K562 (cell line): ENCODE results near the gene USP24. TPM values are rescaled to one million over a fixed set of nuclear protein-coding genes. Genes with fewer than 3 reads are reported as not detected.

Source experiments
- ASH1L ChIP-seq: fragments of 450-650 bp; IDR thresholded peaks from 2 replicates; pipeline ENCODE4 v1.6.1; 2018; ENCODE audit warnings: borderline replicate concordance, mild to moderate bottlenecking, low read depth; ENCODE audit not compliant: partially characterized antibody
- BCOR ChIP-seq: fragments of 450-650 bp; IDR thresholded peaks from 2 replicates; pipeline ENCODE4 v1.6.1; 2016
- BHLHE40 ChIP-seq: IDR thresholded peaks from 2 replicates; pipeline ENCODE4 v1.6.1; 2011; ENCODE audit warnings: low read length, improper control_type of control experiment
- CBFA2T2 ChIP-seq: fragments of 450-650 bp; conservative IDR thresholded peaks from 2 replicates; pipeline ENCODE4 v1.6.1; 2017; ENCODE audit warnings: mild to moderate bottlenecking
- CBX1 ChIP-seq: sonication (generic); IDR thresholded peaks from 2 replicates; pipeline ENCODE4 v1.6.1; 2016; ENCODE audit warnings: antibody characterized with exemption, low read depth, mild to moderate bottlenecking
- GTF2E2 ChIP-seq: fragments of 200-800 bp; sonication (Bioruptor generic); IDR thresholded peaks from 2 replicates; pipeline ENCODE4 v1.6.1; 2016; ENCODE audit warnings: missing genetic modification characterization, missing compliant biosample characterization
- JUND ChIP-seq, 2 experiments: IDR thresholded peaks; 2 replicates in 1 of 2; 3 replicates in 1 of 2; pipeline ENCODE4 v1.6.1; 2011; ENCODE audit warnings: borderline replicate concordance in 2 of 2, low read depth in 2 of 2, low read length in 2 of 2, improper control_type of control experiment in 1 of 2, missing biosample characterization in 1 of 2, missing genetic modification characterization in 1 of 2, missing genetic modification reagents in 1 of 2
- KAT8 ChIP-seq: fragments of 450-650 bp; IDR thresholded peaks from 2 replicates; pipeline ENCODE4 v1.6.1; 2016; ENCODE audit warnings: low read depth, mild to moderate bottlenecking
- MECOM ChIP-seq: fragments of 250-450 bp; sonication (Bioruptor Pico); IDR thresholded peaks from 2 replicates; pipeline ENCODE4 v1.8.0; 2022; ENCODE audit warnings: inconsistent platforms
- NBN ChIP-seq: fragments of 450-650 bp; IDR thresholded peaks from 2 replicates; pipeline ENCODE4 v1.6.1; 2016; ENCODE audit warnings: low read depth, mild to moderate bottlenecking
- NR2C1 ChIP-seq, 2 experiments: fragments of 450-650 bp; IDR thresholded peaks; 2 replicates each; pipeline ENCODE4 v1.6.1; 2017; ENCODE audit warnings: mild to moderate bottlenecking in 2 of 2, antibody characterized with exemption in 1 of 2, inconsistent platforms in 1 of 2, missing compliant biosample characterization in 1 of 2, missing genetic modification characterization in 1 of 2
- RAD51 ChIP-seq: fragments of 450-650 bp; IDR thresholded peaks from 2 replicates; pipeline ENCODE4 v1.7.1; 2016; ENCODE audit warnings: low read depth, mild to moderate bottlenecking, borderline replicate concordance
- RNF219 ChIP-seq: fragments of 250-450 bp; sonication (Bioruptor Pico); IDR thresholded peaks from 2 replicates; pipeline ENCODE4 v1.5.0; 2022; ENCODE audit warnings: mild to moderate bottlenecking
- STAG1 ChIP-seq: sonication (generic); formaldehyde crosslinking; IDR thresholded peaks from 2 replicates; pipeline ENCODE4 v1.5.0; 2020; ENCODE audit warnings: missing genetic modification reagents, borderline replicate concordance
- TCF3 ChIP-seq: sonication (generic); formaldehyde crosslinking; IDR thresholded peaks from 2 replicates; pipeline ENCODE4 v1.4.0; 2020; ENCODE audit warnings: mild to moderate bottlenecking, missing genetic modification reagents
- ZKSCAN3 ChIP-seq: fragments of 250-450 bp; sonication (Bioruptor Pico); IDR thresholded peaks from 2 replicates; pipeline ENCODE4 v1.4.0; 2020
- ZNF143 ChIP-seq: sonication (generic); formaldehyde crosslinking; IDR thresholded peaks from 2 replicates; pipeline ENCODE4 v1.9.0; 2022; ENCODE audit warnings: mild to moderate bottlenecking, missing genetic modification reagents
- ZNF584 ChIP-seq: fragments of 200-800 bp; sonication (Bioruptor generic); IDR thresholded peaks from 2 replicates; pipeline ENCODE4 v1.6.1; 2016; ENCODE audit warnings: low read depth, mild to moderate bottlenecking, missing genetic modification characterization, missing compliant biosample characterization
- polyA plus RNA-seq, 8 experiments: library from polyadenylated mRNA; depleted of rRNA in 4 of 8; stranded (reverse) in 5 of 8; unstranded in 3 of 8; fragments of >200 nt; fragmentation: Nextera tagmentation in 2 of 8; fragmentation: Illumina TruSeq in 1 of 8; extraction: Ambion mirVana in 2 of 8; extraction: Trizol in 1 of 8; gene quantifications; 2 replicates each; pipeline versions ENCODE4 v1.2.1 to v1.2.3, GENCODE V29; 2011 to 2014; ENCODE audit warnings: inconsistent platforms in 1 of 8, missing spikeins in 1 of 8
- total RNA-seq, 7 experiments: library from RNA; depleted of rRNA in 6 of 7; stranded (reverse); fragments of >200 nt in 6 of 7; fragmentation: Illumina TruSeq in 2 of 7; extraction: Trizol in 2 of 7; gene quantifications; 2 replicates each; pipeline versions ENCODE4 v1.2.1 to v1.2.3, GENCODE V29; 2011 to 2021; ENCODE audit warnings: low replicate concordance in 1 of 7
- TF ChIP-seq, protein P1 (sequence below): sonication (generic); formaldehyde crosslinking; IDR thresholded peaks from 2 replicates; pipeline ENCODE4 v1.5.0; 2020; ENCODE audit warnings: missing genetic modification reagents
- TF ChIP-seq, protein P2 (sequence below): sonication (generic); formaldehyde crosslinking; IDR thresholded peaks from 2 replicates; pipeline ENCODE4 v1.8.1; 2023; ENCODE audit warnings: mild to moderate bottlenecking, missing genetic modification reagents
- TF ChIP-seq, protein P3 (sequence below): fragments of 450-650 bp; IDR thresholded peaks from 2 replicates; pipeline ENCODE4 v1.6.1; 2018; ENCODE audit warnings: mild to moderate bottlenecking, low read depth; ENCODE audit not compliant: partially characterized antibody
- TF ChIP-seq, protein P4 (sequence below), 2 experiments: fragments of 450-650 bp in 1 of 2; sonication (generic) in 1 of 2; formaldehyde crosslinking; conservative IDR thresholded peaks; 2 replicates each; pipeline versions ENCODE4 v1.4.0 to v1.8.1; 2020 to 2022; ENCODE audit warnings: mild to moderate bottlenecking in 1 of 2, missing genetic modification reagents in 1 of 2

USP24 gene
- total and polyA plus RNA-seq, 9 of the 15 experiments (the other 6 are each of a cell fraction or from before 2014, with no cell fraction given): 7.7 to 62.6 (median 36.8) TPM

DNA sequence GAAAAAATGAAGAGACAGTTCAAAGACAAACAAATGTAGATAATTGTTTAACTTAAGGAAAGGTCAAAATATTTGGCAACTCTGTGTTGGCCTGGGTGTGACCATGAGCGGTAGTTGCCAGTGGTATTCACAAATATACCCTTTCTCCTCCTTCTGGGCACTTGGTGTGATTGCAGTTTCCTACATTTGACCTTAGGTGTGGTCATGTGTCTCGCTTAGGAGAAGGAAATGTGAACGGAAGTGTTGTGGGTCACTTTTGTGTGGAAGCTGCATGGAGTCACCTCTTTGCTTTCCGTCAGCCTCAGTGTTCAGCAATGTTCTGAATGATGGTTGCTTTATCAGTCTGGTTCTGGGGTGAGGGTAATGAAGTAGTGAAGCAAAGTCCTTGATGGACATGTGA is 179.3 kb downstream of the USP24 start (continued):
- TF ChIP-seq ASH1L (no peak), JUND (IDR thresholded peaks at IDR 0.05; ENCODE audit: borderline replicate concordance, low read depth, low read length) (peak; percentile 27; the same call in 1 of the 2 replicates), JUND (tag; IDR thresholded peaks at IDR 0.05; ENCODE audit: borderline replicate concordance, low read depth, low read length) (no peak), MECOM (CRISPR knock-in tag) (no peak), STAG1 (no peak), TCF3 (no peak), ZNF584 (peak; percentile 62; the same call in 1 of the 2 replicates), RAD51 (no peak; the same call in 1 of the 2 replicates), NBN (no peak), BCOR (no peak), CBX1 (no peak), ZNF143 (CRISPR knock-in tag) (no peak), NR2C1 (IDR thresholded peaks at IDR 0.05) (peak; percentile 76), NR2C1 (tag; IDR thresholded peaks at IDR 0.05) (peak; percentile 71), BHLHE40 (no peak), CBFA2T2 (no peak), ZKSCAN3 (no peak), RNF219 (no peak), KAT8 (no peak), GTF2E2 (no peak)
- TF ChIP-seq, protein P1, sequence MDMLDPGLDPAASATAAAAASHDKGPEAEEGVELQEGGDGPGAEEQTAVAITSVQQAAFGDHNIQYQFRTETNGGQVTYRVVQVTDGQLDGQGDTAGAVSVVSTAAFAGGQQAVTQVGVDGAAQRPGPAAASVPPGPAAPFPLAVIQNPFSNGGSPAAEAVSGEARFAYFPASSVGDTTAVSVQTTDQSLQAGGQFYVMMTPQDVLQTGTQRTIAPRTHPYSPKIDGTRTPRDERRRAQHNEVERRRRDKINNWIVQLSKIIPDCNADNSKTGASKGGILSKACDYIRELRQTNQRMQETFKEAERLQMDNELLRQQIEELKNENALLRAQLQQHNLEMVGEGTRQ (CRISPR knock-in tag): peak; percentile 54
- TF ChIP-seq, protein P2, sequence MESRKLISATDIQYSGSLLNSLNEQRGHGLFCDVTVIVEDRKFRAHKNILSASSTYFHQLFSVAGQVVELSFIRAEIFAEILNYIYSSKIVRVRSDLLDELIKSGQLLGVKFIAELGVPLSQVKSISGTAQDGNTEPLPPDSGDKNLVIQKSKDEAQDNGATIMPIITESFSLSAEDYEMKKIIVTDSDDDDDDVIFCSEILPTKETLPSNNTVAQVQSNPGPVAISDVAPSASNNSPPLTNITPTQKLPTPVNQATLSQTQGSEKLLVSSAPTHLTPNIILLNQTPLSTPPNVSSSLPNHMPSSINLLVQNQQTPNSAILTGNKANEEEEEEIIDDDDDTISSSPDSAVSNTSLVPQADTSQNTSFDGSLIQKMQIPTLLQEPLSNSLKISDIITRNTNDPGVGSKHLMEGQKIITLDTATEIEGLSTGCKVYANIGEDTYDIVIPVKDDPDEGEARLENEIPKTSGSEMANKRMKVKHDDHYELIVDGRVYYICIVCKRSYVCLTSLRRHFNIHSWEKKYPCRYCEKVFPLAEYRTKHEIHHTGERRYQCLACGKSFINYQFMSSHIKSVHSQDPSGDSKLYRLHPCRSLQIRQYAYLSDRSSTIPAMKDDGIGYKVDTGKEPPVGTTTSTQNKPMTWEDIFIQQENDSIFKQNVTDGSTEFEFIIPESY (CRISPR knock-in tag): no peak
- TF ChIP-seq, protein P3, sequence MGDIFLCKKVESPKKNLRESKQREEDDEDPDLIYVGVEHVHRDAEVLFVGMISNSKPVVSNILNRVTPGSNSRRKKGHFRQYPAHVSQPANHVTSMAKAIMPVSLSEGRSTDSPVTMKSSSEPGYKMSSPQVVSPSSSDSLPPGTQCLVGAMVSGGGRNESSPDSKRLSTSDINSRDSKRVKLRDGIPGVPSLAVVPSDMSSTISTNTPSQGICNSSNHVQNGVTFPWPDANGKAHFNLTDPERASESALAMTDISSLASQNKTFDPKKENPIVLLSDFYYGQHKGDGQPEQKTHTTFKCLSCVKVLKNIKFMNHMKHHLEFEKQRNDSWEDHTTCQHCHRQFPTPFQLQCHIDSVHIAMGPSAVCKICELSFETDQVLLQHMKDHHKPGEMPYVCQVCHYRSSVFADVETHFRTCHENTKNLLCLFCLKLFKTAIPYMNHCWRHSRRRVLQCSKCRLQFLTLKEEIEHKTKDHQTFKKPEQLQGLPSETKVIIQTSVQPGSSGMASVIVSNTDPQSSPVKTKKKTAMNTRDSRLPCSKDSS: no peak
- TF ChIP-seq, protein P4, sequence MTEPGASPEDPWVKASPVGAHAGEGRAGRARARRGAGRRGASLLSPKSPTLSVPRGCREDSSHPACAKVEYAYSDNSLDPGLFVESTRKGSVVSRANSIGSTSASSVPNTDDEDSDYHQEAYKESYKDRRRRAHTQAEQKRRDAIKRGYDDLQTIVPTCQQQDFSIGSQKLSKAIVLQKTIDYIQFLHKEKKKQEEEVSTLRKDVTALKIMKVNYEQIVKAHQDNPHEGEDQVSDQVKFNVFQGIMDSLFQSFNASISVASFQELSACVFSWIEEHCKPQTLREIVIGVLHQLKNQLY (CRISPR knock-in tag; conservative IDR thresholded peaks at IDR 0.05): no peak
